IPS-15b (cell line): ENCODE measurements around the gene CABLES1.

Source experiments
- H3K27me3 ChIP-seq: one replicate; pipeline ENCODE4 v1.6.1; 2013; ENCODE audit warnings: low read length; ENCODE audit not compliant: control insufficient read depth, insufficient read depth
- H3K36me3 ChIP-seq: one replicate; pipeline ENCODE4 v1.6.1; 2013; ENCODE audit warnings: low read length; ENCODE audit not compliant: control insufficient read depth, insufficient read depth
- H3K4me1 ChIP-seq: one replicate; pipeline ENCODE4 v1.6.1; 2013; ENCODE audit warnings: mild to moderate bottlenecking, low read length; ENCODE audit not compliant: control insufficient read depth, insufficient read depth
- H3K4me3 ChIP-seq: one replicate; pipeline ENCODE4 v1.5.1; 2013; ENCODE audit warnings: low read depth, low read length
- H3K9ac ChIP-seq: one replicate; pipeline ENCODE4 v1.6.1; 2013; ENCODE audit warnings: low read depth, mild to moderate bottlenecking, low read length
- H3K9me3 ChIP-seq: one replicate; pipeline ENCODE4 v1.6.1; 2013; ENCODE audit warnings: mild to moderate bottlenecking, low read length; ENCODE audit not compliant: control insufficient read depth, insufficient read depth

Gene CABLES1

DNA sequence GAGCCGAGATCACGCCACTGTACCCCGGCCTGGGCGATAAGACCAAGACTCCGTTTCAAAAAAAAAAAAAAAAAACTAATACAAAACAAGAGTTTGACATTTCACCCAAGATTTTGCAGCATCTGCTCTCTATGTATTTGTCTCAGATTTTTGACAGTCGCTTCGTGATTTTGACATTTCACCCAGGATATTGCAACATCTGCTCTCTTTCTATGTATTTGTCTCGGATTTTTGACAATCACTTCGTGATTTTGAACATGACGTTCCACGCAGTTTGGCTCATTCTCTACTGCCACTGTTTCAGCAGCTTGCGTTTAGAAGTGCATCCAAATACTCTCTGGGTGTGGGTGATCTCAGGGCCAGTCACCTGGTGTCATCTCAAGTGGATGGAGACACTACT is 108.5 kb downstream of the CABLES1 start:
- Histone ChIP-seq H3K9me3 (no peaks in the 10 kb centered on the region), H3K27me3 (no peaks in the 10 kb centered on the region), H3K9ac (no peak overlapping the region), H3K36me3 (peaks cover 13% of the 10 kb centered on the region), H3K4me1 (peaks cover 2% of the 10 kb centered on the region), H3K4me3 (no peak overlapping the region)

DNA sequence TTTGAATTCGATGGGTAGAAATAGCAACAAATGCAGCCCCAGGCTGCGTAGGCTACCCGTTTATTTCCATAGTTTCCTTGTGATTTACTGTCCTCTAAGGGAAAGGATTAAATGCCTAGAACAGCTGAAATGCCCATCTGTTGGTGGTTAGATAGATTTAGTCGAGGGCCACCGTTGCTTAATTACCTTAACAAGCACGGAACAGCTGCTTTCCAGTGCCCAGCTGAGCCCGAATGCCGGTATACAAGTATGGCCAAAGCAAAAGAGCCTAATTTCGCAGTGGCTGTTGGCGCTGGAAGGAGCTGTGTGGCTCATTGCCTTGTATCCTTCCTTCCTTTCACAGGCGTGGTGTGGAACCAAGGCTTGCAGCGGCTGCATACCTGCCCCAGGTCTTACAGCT is 109.1 kb downstream of the CABLES1 start:
- H3K9me3 ChIP-seq, result no peaks in the 10 kb centered on the region
- no peaks in the 10 kb centered on the region for H3K27me3 ChIP-seq
- peaks cover 18% of the 10 kb centered on the region for H3K36me3 ChIP-seq
- H3K9ac ChIP-seq, result no peak overlapping the region
- no peak overlapping the region for H3K4me3 ChIP-seq
- peaks cover 2% of the 10 kb centered on the region for H3K4me1 ChIP-seq

DNA sequence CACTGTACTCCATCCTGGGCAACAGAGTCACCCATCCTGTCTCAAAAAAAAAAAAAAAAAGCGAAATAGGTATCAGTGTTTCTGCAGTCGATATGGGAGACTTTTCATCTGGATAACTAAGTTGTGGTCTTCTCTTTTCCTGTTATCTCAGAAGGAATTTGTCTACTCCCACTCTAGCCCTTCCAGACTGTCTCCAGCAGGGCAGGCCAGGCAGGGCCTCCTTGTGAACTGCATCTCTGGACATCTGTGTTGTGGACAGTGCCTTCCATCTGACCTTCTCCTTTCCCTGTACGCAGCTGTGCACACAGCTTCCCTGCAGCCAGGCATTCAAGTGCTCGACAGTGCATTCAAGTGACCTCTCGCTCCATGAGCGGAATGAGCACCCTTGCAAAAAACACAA is 110.2 kb downstream of the CABLES1 start:
- H3K9ac ChIP-seq, result no peak overlapping the region

DNA sequence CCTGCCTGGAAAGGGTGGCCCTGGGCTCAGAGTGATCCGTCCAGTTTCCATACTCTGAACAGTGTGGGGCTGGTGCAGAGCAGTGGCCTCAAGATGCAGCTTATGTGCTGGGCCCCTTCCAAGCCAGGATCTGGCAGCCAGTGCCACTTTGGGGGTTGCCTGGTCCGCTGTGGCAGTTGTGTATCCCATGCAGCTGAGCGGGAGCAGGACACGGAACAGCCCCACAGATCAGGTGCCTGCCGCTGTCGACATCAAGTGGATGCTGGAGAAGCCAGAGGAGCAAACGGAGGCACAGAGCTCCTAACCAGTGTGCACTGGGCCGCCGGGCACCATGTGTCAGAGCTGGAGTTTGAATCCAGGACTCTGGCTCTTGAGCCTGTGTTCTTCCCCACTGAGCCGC is 112.0 kb downstream of the CABLES1 start:
- H3K9ac ChIP-seq, result no peak overlapping the region
- peaks cover 18% of the 10 kb centered on the region for H3K36me3 ChIP-seq
- H3K9me3 ChIP-seq, result no peaks in the 10 kb centered on the region
- H3K4me3 ChIP-seq, result no peak overlapping the region
- peaks cover 2% of the 10 kb centered on the region for H3K4me1 ChIP-seq
- no peaks in the 10 kb centered on the region for H3K27me3 ChIP-seq

More for the DNA sequence above, 110.2 kb downstream of the CABLES1 start:
- peaks cover 2% of the 10 kb centered on the region for H3K4me1 ChIP-seq
- H3K27me3 ChIP-seq, result no peaks in the 10 kb centered on the region
- H3K9me3 ChIP-seq, result no peaks in the 10 kb centered on the region
- no peak overlapping the region for H3K4me3 ChIP-seq
- H3K36me3 ChIP-seq, result peaks cover 17% of the 10 kb centered on the region

DNA sequence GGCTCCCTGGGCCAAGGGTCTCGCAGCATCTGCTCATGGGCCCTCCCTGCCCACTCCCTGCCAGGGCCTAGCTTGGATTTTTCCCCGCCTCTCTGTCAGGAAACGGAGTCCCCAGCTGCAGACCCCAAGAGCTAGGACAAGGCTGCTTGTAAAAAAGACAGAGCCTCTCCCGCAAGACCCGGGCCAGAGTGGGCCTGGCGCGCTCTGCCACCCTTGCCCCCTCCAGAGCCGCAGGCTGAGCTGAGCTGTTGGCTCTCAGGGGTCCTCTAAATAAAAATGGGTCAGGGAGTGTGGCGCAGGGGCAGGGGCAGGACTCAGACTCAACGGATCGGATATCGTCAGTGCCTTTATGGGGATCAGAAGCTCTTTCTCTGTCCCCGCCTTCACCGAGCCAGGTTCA is 112.6 kb downstream of the CABLES1 start:
- Histone ChIP-seq H3K9ac (no peak overlapping the region), H3K27me3 (no peaks in the 10 kb centered on the region)

DNA sequence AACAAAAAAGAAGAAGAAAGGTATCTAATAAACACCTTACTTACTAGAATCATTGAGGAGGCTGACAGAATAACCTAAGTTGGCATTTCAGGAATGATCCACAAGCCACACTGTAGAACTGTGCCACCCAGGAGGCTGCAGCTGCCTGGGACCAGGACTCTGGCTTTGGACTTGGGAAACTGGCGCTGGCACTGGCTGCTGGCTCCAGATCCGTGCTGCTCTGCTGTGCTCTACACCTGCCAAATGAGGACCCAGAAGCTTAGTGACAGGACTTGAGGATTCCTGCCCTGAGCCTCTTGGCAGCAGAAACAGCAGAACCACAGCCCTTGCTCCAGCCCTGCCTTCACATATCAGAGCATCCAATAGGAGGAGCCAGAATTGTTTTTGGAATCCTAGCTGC is 113.5 kb downstream of the CABLES1 start:
- H3K4me1 ChIP-seq, result peaks cover 2% of the 10 kb centered on the region
- no peak overlapping the region for H3K4me3 ChIP-seq
- H3K9me3 ChIP-seq, result no peaks in the 10 kb centered on the region
- H3K9ac ChIP-seq, result no peak overlapping the region
- no peaks in the 10 kb centered on the region for H3K27me3 ChIP-seq
- H3K36me3 ChIP-seq, result peaks cover 22% of the 10 kb centered on the region

More for the DNA sequence above, 112.6 kb downstream of the CABLES1 start:
- Histone ChIP-seq H3K9me3 (no peaks in the 10 kb centered on the region), H3K4me1 (peaks cover 2% of the 10 kb centered on the region), H3K4me3 (no peak overlapping the region), H3K36me3 (peaks cover 18% of the 10 kb centered on the region)

DNA sequence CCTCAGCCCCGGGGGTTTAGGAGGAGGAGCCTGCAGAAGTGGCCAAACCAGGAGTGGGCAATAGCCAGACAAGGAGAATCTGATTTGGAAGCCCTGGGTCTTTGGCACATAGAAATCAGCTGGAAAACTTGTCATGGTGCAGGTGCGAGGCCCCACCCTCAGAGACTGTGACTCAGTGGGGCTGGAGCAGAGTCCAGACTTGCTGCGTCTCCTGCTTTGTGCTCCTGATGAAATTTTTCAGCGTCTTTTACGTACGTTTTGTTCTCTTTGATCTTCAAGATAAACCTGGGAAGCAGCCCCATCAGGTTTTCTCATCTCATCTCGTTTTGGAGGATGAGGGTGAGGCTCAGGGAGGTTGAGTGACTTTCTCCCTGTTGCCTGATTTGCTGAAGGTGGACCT is 114.1 kb downstream of the CABLES1 start:
- Histone ChIP-seq H3K9ac (no peak overlapping the region), H3K4me1 (no peaks in the 10 kb centered on the region), H3K4me3 (no peak overlapping the region), H3K9me3 (no peaks in the 10 kb centered on the region), H3K27me3 (no peaks in the 10 kb centered on the region), H3K36me3 (peaks cover 23% of the 10 kb centered on the region)

DNA sequence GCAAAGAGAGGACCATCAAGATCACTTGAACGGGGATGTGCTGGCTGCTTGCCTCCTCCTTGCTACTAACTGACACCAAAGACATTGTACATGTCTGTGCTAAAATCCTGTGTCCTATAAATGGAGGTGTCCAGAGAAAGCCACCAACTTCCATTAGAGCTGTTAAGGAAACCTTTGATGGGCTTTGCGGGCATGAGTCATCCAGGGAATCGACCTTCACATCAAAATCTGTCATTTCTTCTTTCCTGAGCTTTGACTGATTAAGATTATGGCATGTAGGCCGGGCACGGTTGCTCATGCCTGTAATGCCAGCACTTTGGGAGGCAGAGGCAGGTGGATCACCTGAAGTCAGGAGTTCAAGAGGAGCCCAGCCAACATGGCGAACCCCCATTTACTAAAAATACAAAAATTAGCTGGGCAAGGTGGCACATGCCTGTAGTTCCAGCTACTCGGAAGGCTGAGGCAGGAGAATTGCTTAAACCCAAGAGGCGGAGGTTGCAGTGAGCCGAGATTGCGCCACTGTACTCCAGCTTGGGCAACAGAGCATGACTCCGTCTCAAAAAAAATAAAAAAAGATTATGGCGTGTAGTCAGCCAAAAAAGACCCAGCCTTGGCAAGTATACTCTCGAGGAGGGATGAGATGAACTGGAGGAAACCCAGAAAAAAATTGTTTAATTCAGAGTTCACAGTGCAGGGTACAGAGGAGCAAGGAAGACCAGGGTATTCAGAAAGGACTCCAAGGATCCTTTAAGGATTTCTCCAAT is 115.8 kb downstream of the CABLES1 start:
- no peak overlapping the region for H3K4me3 ChIP-seq
- no peak overlapping the region for H3K9ac ChIP-seq
- no peaks in the 10 kb centered on the region for H3K27me3 ChIP-seq
- H3K9me3 ChIP-seq, result no peaks in the 10 kb centered on the region
- peaks cover 20% of the 10 kb centered on the region for H3K36me3 ChIP-seq
- H3K4me1 ChIP-seq, result no peaks in the 10 kb centered on the region

DNA sequence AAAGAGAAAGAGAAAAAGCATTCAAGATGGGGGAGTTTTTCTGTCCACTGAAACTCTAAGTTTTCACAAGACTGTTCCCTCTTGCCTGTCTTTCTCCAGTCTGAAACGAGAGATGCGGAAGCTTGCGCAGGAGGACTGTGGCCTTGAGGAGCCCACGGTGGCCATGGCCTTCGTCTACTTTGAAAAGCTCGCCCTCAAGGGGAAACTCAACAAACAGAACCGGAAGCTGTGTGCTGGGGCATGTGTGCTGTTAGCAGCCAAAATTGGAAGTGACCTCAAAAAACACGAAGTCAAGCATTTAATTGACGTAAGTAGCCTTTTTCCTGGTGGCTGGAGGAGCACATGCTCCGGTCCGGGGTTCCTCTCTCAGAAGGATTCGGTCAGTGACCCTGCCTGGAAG is 118.3 kb downstream of the CABLES1 start:
- Histone ChIP-seq H3K27me3 (no peaks in the 10 kb centered on the region), H3K9me3 (no peaks in the 10 kb centered on the region), H3K9ac (no peak overlapping the region), H3K36me3 (peaks cover 24% of the 10 kb centered on the region), H3K4me1 (no peaks in the 10 kb centered on the region), H3K4me3 (no peak overlapping the region)

DNA sequence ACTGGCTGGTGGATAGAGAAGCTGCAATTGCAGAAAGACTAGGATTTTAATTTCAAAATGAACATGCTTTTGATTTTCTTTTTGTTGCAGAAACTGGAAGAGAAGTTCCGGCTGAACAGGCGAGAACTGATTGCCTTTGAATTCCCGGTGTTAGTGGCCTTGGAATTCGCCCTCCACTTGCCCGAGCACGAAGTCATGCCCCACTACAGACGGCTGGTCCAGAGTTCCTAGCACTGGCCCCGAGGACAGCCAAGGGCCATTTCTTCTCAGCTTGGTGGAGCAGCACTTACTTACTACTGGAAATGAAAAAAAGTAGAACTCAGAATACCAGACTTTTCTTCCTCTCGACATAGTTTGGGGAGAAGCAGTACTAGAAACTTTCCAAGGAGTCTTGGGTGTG is 121.9 kb downstream of the CABLES1 start:
- Histone ChIP-seq H3K9ac (no peak overlapping the region), H3K9me3 (no peaks in the 10 kb centered on the region), H3K4me1 (peaks cover 4% of the 10 kb centered on the region), H3K36me3 (peaks cover 15% of the 10 kb centered on the region), H3K27me3 (no peaks in the 10 kb centered on the region), H3K4me3 (no peak overlapping the region)

DNA sequence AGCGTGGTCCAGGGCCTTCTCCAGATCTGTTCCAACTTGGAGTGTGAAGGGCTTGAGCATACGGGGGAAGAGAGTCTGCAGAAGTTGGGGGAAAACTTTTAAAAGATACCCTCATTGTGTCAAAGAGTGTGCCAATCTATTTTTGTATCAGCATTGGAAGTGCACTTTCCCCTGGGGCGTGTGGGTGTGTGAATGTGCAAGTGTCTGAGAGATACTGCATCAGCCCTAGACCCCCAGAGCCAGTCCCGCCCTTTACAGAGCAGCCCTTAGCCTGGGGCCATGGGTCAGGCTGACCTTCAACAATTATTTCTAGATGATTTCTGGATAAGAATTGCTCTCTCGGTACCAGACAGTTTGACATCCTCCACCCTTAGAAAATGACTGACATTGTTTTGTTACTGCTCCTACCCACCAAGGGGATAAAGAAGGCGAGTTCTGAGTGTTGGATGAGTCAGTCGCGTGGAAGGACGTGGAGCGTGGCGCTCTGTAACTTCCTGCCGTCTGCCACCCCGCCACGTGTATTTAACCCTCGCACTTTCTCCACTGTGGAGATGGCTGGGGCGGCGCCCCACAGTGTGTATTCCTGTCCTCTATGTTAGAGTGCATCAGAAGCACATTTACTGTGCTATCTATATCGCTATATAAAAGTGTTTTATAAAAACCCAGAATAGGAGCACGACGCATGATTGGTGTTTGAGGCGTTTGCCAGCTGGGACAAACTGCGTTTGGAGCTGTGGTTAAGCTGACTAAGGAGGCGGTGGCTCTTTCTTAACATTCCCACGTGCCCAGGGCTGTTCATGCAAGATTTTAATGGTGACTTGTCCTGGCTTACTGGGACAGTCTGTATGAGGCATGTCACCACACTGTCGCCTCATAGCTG is 122.6 kb downstream of the CABLES1 start:
- Histone ChIP-seq H3K9ac (no peak overlapping the region), H3K4me3 (no peak overlapping the region), H3K27me3 (no peaks in the 10 kb centered on the region), H3K9me3 (no peaks in the 10 kb centered on the region), H3K4me1 (peaks cover 4% of the 10 kb centered on the region), H3K36me3 (peaks cover 15% of the 10 kb centered on the region)
